Left cardiac atrium (tissue), 4 donors: ENCODE data around the gene TLE5. TPM values are rescaled to one million over a fixed set of nuclear protein-coding genes. Genes with fewer than 3 reads are reported as not detected.
"Not testable (repeated sequence)": the region's sequence is repeated elsewhere in the genome, so short reads cannot be mapped to it uniquely, and the experiment has no call there.

ENCODE experiments used
- ATAC-seq, 2 donors: fragments of 200-7000 bp; cut with Tn5 transposase; one replicate each; pipeline ENCODE4 v1.9.1; 2020; ENCODE audit warnings: mild to moderate bottlenecking in 2 of 2, moderate library complexity in 2 of 2
- DNase-seq: peaks from one replicate; pipeline ENCODE4 v3.0.0-alpha.2; 2020
- intact Hi-C, 2 donors: fragments of 100-400 bp; cut with DNase I; formaldehyde crosslinking; loops; one replicate each; pipeline versions ENCODE4 v1.14.1 to v1.15.1; 2022 to 2023
- total RNA-seq, 2 donors: library from RNA; stranded (reverse); fragmentation: NEBNext Ultra II Directional; extraction: Animal tissue kit (Norgen Biotek cat#: 25700); gene quantifications; one replicate each; pipeline ENCODE4 v1.2.1, GENCODE V29; 2021
- donor health status: DM: no; HTN: yes; CAD: no.
- donor health status: DM: no; HTN: yes; CAD: no; lungs with severe emphysema.
- donor health status: DM: yes; HTN: yes; CAD: no.
- donor health status: Dilated cardiomyopathy.

The TLE5 gene
- total RNA-seq, 2 donors from 2014 or later: 698 to 715 TPM

DNA sequence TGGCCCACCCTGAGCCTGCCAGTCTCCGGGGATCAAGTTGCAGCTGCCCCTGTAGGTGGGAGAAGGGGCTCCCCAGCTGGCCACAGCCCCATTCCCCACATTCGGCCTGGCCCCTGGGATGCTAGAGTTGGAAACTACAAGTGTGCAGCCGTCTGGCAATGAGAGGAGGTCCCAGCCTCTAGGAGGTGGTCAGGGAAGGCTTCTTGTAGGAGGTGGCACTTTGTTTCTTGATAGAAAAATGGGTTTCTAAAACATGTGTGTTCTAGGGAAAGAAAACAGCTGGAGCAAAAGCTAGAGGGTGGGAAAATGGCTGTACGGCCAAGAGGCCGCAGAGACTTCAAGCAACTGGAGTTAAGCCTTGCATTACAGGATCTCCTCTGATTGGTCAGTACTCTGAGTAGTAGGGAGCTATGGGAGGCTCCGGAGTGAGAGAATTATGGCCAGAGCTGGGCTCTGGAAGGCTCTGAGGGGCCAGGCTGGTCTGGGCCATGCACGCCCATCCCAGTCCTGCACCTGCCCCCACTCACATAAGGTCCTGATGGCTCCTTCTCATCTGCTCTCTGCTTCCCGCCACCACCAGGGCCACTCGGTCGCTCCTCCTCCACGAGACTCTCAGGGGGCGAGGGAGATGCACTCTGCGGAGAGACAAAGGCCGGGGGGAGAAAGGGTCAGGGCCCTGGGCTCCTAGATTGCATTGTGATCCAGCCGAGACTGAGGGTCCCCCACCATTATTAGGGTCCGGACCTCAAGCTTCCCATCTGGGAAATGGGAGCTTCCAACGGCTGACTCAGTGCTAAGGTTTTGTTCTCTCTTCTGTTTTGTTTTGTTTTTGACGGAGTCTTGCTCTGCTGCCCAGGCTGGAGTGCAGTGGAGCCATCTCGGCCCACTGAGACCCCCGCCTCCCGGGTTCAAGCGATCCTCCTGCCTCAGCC is 46.9 kb downstream of the TLE5 start:
- ATAC-seq (no peak), DNase-seq (no peak)
- intact Hi-C loops: no loop called here

DNA sequence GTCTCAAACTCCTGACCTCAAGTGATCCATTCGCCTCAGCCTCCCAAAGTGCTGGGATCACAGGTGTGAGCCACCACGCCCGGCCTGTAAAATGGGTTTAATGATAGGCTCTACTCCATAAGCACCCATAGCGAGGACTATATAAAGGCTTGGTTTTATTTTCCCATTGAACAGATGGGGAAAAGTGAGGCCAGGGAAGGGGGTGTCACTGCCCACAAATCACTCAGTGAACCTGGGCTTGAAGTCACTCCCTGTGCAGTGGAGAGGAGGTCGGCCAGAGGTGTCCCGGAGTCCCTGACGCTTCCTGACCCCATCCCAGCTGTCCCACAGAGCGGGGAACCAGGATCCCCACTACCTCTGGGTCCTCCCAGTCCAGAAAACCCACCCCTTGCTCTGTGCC is 48.2 kb downstream of the TLE5 start:
- intact Hi-C loops: no loop called here
- DNase-seq (no peak), ATAC-seq (no peak)

GRCh38 chr19:3013263-3013725 is 49.0 kb downstream of the TLE5 start:
- no peak for DNase-seq
- intact Hi-C loops: no loop called here
- ATAC-seq: no peak

GRCh38 chr19:3012621-3013262 is 49.6 kb downstream of the TLE5 start:
- no peak for ATAC-seq
- intact Hi-C loops: no loop called here

GRCh38 chr19:3012059-3012458 is 50.2 kb downstream of the TLE5 start:
- ATAC-seq, DNase-seq, intact Hi-C loops: not testable (repeated sequence)

More at GRCh38 chr19:3012621-3013262, 49.6 kb downstream of the TLE5 start:
- no peak for DNase-seq

- intact Hi-C loops: no loop called here
- ATAC-seq: no peak
- DNase-seq: no peak
Observed at GRCh38 chr19:3010871-3011270, 51.4 kb downstream of the TLE5 start.

DNA sequence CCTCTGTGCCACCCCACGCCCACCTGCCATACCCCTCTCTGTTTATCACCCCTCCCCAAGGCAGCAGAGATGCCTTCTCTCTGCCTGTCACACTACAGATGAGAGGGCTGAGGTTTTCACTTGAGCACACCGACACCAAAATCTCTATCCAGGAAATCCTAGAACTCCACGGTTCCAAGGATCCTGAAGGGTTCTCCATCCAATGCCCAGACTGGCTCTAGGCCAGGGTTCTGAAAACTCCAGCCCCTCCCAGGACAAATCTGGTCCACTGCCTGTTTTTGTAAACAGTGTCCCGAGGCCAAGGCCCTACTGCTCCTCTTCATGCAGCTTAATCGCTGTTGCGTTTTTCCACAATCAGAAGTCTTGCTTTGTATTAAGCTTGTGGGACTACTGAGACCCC is 53.3 kb downstream of the TLE5 start:
- intact Hi-C loops: no loop called here
- ATAC-seq (no peak), DNase-seq (no peak)

GRCh38 chr19:3007975-3008374 is 54.3 kb downstream of the TLE5 start:
- ATAC-seq: no peak
- intact Hi-C loops: no loop called here
- DNase-seq: no peak

DNA sequence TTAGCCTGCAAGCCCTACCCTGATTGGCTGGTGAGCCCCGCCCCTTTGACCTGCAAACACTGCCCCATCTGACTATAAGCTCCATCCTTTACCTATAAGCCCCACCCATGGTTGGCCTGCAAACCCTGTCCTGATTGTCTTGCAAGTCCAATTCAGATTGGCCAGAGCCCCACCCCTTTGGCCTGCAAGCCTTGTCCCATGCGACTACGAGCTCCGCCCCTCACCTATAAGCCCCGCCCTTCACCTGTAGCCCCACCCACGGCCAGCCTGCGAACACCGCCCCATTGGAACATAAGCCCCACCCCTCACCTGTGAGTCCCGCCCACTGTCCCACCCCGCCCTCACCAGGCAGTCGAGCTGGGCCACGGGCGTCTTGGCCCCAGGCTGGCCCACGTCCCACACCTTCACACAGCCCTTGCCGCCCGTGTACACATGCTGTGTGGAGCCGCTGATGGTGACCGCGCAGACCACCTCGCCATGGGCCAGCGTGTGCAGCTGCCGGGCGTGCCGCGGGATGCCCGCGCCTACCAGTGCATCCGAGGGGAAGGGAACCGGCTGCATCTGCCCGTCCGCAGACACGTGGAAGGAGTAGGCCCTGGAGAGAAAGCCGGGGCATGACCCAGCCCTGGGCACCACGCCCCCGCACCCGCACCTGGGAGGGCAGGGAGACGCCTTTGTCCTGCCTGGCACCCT is 56.1 kb downstream of the TLE5 start:
- no peak for DNase-seq
- intact Hi-C loops: no loop called here
- ATAC-seq: peak in 1 of 2 donors; percentile 10

- ATAC-seq: no peak
- intact Hi-C loops: no loop called here
- no peak for DNase-seq
Observed at GRCh38 chr19:3005345-3005744, 57.0 kb downstream of the TLE5 start.

DNA sequence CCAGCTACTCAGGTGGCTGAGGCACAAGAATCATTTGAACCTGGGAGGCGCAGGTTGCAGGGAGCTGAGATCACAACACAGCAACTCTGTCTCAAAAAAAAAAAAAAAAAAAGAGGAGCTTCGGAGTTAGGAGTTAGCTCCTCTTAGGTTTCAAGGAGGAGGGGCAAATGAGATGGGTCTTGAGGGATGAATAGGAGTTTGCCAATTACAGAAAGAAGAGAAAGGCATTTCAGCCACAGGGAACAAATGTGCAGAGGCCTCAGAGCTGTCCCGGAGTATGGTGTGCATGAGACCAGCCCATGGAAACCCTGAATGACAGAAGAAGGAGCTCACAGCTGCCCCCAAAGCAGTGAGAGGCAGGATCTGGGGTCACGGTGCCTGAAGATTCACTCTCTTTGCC is 57.8 kb downstream of the TLE5 start:
- DNase-seq: no peak
- no peak for ATAC-seq
- intact Hi-C loops: no loop called here

GRCh38 chr19:3003046-3003445 is 59.2 kb downstream of the TLE5 start:
- ATAC-seq (no peak), DNase-seq (no peak)
- intact Hi-C loops: no loop called here

Other genes with a start within 250 kb of the TLE5 start
- gene ZNF554, start 242.6 kb downstream of the TLE5 start, total RNA-seq: 1 to 10 TPM; 4.1 to 4.8 TPM
- gene ZNF555, start 221.0 kb downstream of the TLE5 start, total RNA-seq: 10 to 100 TPM in 1 of 2 donors, 1 to 10 TPM in 1; 6.7 to 10.7 TPM
- gene ZNF556, start 195.2 kb downstream of the TLE5 start, total RNA-seq: not detected
- gene ZNF57, start 161.6 kb downstream of the TLE5 start, total RNA-seq: 1 to 10 TPM; 2.2 to 2.9 TPM
- gene ZNF77, start 117.5 kb downstream of the TLE5 start, total RNA-seq: 1 to 10 TPM; 2.7 to 3.5 TPM
- 1 to 10 TPM in 1 of 2 donors, under 1 TPM in 1; 0.65 to 1.9 TPM for gene TLE6, start 84.9 kb downstream of the TLE5 start, total RNA-seq
- gene TLE2, start 33.2 kb downstream of the TLE5 start, total RNA-seq: 10 to 100 TPM; 61.0 to 66.7 TPM
- 10 to 100 TPM; 55.1 to 64.3 TPM for gene GNA11, start 31.9 kb upstream of the TLE5 start, total RNA-seq
- 1 to 10 TPM; 4.3 to 6.1 TPM for gene GNA15, start 73.5 kb upstream of the TLE5 start, total RNA-seq
- gene S1PR4, start 116.3 kb upstream of the TLE5 start, total RNA-seq: 1 to 10 TPM; 1.5 to 1.6 TPM
- gene NCLN, start 123.4 kb upstream of the TLE5 start, total RNA-seq: 10 to 100 TPM; 32.8 to 48.9 TPM
- gene CELF5, start 162.2 kb upstream of the TLE5 start, total RNA-seq: under 1 TPM in 1 of 2 donors, not detected in 1; 0.16 TPM